ENCODE results near the gene AMER2.

The AMER2 gene

GRCh38 chr13:25171517-25172302 is at the start of gene AMER2:
Gene AMER2 (minus strand): TSS chr13:25172288. CDS start chr13:25171619, 669 bp downstream.
- DNase-seq = no peak

- DNase-seq = no peak
These were observed 45.9 kb upstream of the AMER2 start for GRCh38 chr13:25218019-25218418.

GRCh38 chr13:25217023-25217885 is 45.2 kb upstream of the AMER2 start:
- no peak for DNase-seq

GRCh38 chr13:25215253-25215575 is 43.1 kb upstream of the AMER2 start:
- no peak for DNase-seq

- no peak for DNase-seq
These were observed 42.6 kb upstream of the AMER2 start for GRCh38 chr13:25214491-25215252.

GRCh38 chr13:25213715-25214114 is 41.6 kb upstream of the AMER2 start:
- no peak for DNase-seq

- DNase-seq = no peak
These were observed 38.9 kb upstream of the AMER2 start for GRCh38 chr13:25210842-25211569.

GRCh38 chr13:25207291-25207810 is 35.3 kb upstream of the AMER2 start:
- no peak for DNase-seq

- DNase-seq = no peak
These were observed 32.8 kb upstream of the AMER2 start for GRCh38 chr13:25204863-25205262.

GRCh38 chr13:25203127-25203740 is 31.1 kb upstream of the AMER2 start:
- DNase-seq = no peak

GRCh38 chr13:25200783-25201182 is 28.7 kb upstream of the AMER2 start:
- no peak for DNase-seq

- DNase-seq = no peak
These were observed 26.6 kb upstream of the AMER2 start for GRCh38 chr13:25198647-25199046.

- DNase-seq = no peak
These were observed 24.9 kb upstream of the AMER2 start for GRCh38 chr13:25196971-25197370.

GRCh38 chr13:25192936-25193335 is 20.8 kb upstream of the AMER2 start:
- DNase-seq = no peak

- DNase-seq = no peak
These were observed 20.4 kb upstream of the AMER2 start for GRCh38 chr13:25192489-25192888.

GRCh38 chr13:25192052-25192451 is 20.0 kb upstream of the AMER2 start:
- no peak for DNase-seq

GRCh38 chr13:25190771-25191170 is 18.7 kb upstream of the AMER2 start:
- DNase-seq = no peak

GRCh38 chr13:25190256-25190655 is 18.2 kb upstream of the AMER2 start:
- no peak for DNase-seq

- no peak for DNase-seq
These were observed 15.5 kb upstream of the AMER2 start for GRCh38 chr13:25187596-25187995.

- DNase-seq = no peak
These were observed 14.1 kb upstream of the AMER2 start for GRCh38 chr13:25186187-25186586.

GRCh38 chr13:25181597-25181996 is 9.5 kb upstream of the AMER2 start:
- DNase-seq = no peak
